ENCODE measurements around the gene ZC3H12C.
"Not testable (repeated sequence)": the region's sequence is repeated elsewhere in the genome, so short reads cannot be mapped to it uniquely, and the experiment has no call there.

ZC3H12C gene

GRCh38 chr11:110185121-110185591 is 92.0 kb downstream of the ZC3H12C start:
- DNase-seq (ENCODE audit: low read depth): no peak

GRCh38 chr11:110185599-110185998 is 92.4 kb downstream of the ZC3H12C start:
- DNase-seq (ENCODE audit: low read depth): no peak

GRCh38 chr11:110186456-110186855 is 93.3 kb downstream of the ZC3H12C start:
- DNase-seq (ENCODE audit: low read depth): no peak

- DNase-seq (ENCODE audit: low read depth): no peak
Observed at GRCh38 chr11:110186867-110187266, 93.7 kb downstream of the ZC3H12C start.

- no peak for DNase-seq (ENCODE audit: low read depth)
Observed at GRCh38 chr11:110187731-110188130, 94.5 kb downstream of the ZC3H12C start.

GRCh38 chr11:110190885-110191284 is 97.7 kb downstream of the ZC3H12C start:
- DNase-seq (ENCODE audit: low read depth): no peak

- not testable (repeated sequence) for DNase-seq (ENCODE audit: low read depth)
Observed at GRCh38 chr11:110192604-110193282, 99.6 kb downstream of the ZC3H12C start.

GRCh38 chr11:110194211-110194766 is 101.1 kb downstream of the ZC3H12C start:
- not testable (repeated sequence) for DNase-seq (ENCODE audit: low read depth)

- no peak for DNase-seq (ENCODE audit: low read depth)
Observed at GRCh38 chr11:110196241-110196754, 103.1 kb downstream of the ZC3H12C start.

GRCh38 chr11:110196884-110197420 is 103.8 kb downstream of the ZC3H12C start:
- DNase-seq (ENCODE audit: low read depth): no peak

- no peak for DNase-seq (ENCODE audit: low read depth)
Observed at GRCh38 chr11:110198031-110198729, 105.0 kb downstream of the ZC3H12C start.

- DNase-seq (ENCODE audit: low read depth): no peak
Observed at GRCh38 chr11:110199184-110199981, 106.2 kb downstream of the ZC3H12C start.

GRCh38 chr11:110200241-110200640 is 107.0 kb downstream of the ZC3H12C start:
- DNase-seq (ENCODE audit: low read depth): no peak

- DNase-seq (ENCODE audit: low read depth): no peak
Observed at GRCh38 chr11:110200836-110201235, 107.6 kb downstream of the ZC3H12C start.

GRCh38 chr11:110207123-110207522 is 113.9 kb downstream of the ZC3H12C start:
- no peak for DNase-seq (ENCODE audit: low read depth)

- DNase-seq (ENCODE audit: low read depth): not testable (repeated sequence)
Observed at GRCh38 chr11:110208678-110209312, 115.6 kb downstream of the ZC3H12C start.

GRCh38 chr11:110209313-110209694 is 116.1 kb downstream of the ZC3H12C start:
- not testable (repeated sequence) for DNase-seq (ENCODE audit: low read depth)

GRCh38 chr11:110217223-110217877 is 124.2 kb downstream of the ZC3H12C start:
- DNase-seq (ENCODE audit: low read depth): no peak

GRCh38 chr11:110217936-110218335 is 124.7 kb downstream of the ZC3H12C start:
- no peak for DNase-seq (ENCODE audit: low read depth)

- no peak for DNase-seq (ENCODE audit: low read depth)
Observed at GRCh38 chr11:110219006-110219785, 126.0 kb downstream of the ZC3H12C start.
